ENCODE data around the gene ZNF791.

Gene ZNF791

DNA sequence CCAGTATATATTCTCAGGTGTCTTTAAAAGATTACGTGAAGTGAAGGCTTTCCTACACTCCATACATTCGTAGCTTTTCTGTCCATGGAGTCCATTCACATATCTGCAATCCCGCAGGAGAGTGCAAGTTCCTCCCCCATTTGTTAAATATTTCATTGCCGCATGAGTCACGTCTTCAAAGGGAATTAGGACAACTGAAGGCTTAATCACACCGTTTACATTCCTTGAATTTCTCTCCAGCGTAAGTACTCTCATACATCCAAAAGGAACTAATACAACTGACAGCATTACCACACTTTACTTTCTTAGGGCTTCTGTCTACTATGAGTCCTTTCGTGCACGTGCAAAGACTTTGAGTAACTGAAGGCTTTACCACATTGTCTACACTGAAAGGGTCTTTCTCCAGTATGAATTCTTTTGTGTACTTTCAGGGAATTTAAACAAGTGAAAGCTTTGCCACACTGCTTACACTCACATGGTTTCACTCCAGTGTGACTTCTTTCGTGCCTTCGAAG is 30.5 kb upstream of the ZNF791 start:
- no peaks in the 10 kb centered on the region for H3K4me1 ChIP-seq
- no peak overlapping the region for H3K4me3 ChIP-seq (ENCODE audit: low read depth, low read length)
- TF ChIP-seq, protein P1, sequence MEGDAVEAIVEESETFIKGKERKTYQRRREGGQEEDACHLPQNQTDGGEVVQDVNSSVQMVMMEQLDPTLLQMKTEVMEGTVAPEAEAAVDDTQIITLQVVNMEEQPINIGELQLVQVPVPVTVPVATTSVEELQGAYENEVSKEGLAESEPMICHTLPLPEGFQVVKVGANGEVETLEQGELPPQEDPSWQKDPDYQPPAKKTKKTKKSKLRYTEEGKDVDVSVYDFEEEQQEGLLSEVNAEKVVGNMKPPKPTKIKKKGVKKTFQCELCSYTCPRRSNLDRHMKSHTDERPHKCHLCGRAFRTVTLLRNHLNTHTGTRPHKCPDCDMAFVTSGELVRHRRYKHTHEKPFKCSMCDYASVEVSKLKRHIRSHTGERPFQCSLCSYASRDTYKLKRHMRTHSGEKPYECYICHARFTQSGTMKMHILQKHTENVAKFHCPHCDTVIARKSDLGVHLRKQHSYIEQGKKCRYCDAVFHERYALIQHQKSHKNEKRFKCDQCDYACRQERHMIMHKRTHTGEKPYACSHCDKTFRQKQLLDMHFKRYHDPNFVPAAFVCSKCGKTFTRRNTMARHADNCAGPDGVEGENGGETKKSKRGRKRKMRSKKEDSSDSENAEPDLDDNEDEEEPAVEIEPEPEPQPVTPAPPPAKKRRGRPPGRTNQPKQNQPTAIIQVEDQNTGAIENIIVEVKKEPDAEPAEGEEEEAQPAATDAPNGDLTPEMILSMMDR (IDR thresholded peaks at IDR 0.05; ENCODE audit: low read depth, low read length) = no peak
- H3K36me3 ChIP-seq = peaks cover 29% of the 10 kb centered on the region
- DNase-seq = no peak
- no peaks in the 10 kb centered on the region for H3K27me3 ChIP-seq
- H3K9me3 ChIP-seq = no peaks in the 10 kb centered on the region

DNA sequence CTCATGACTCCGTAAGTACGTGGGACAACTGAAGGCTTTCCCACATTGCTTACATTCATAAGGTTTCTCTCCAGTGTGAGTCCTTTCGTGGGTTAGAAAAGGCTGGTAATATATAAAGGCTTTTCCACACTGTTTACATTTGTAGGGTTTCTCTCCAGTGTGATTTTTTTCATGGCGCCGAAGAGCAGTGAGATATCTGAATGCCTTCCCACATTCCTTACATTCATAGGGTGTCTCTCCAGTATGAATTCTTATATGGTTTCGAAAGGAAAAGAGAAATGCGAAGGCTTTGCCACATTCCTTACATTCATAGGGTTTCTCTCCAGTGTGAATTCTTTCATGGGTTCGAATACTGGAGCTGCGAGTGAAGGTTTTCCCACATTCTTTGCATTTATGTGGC is 29.6 kb upstream of the ZNF791 start:
- no peak for DNase-seq
- Histone ChIP-seq H3K4me3 (ENCODE audit: low read depth, low read length) (no peak overlapping the region), H3K4me1 (no peaks in the 10 kb centered on the region), H3K27me3 (no peaks in the 10 kb centered on the region), H3K36me3 (peaks cover 29% of the 10 kb centered on the region), H3K9me3 (no peaks in the 10 kb centered on the region)
- TF ChIP-seq, protein P1 (IDR thresholded peaks at IDR 0.05; ENCODE audit: low read depth, low read length) = no peak

- Histone ChIP-seq H3K9me3 (no peaks in the 10 kb centered on the region), H3K4me1 (no peaks in the 10 kb centered on the region), H3K36me3 (no peaks in the 10 kb centered on the region), H3K4me3 (ENCODE audit: low read depth, low read length) (peak overlapping the region; percentile 74), H3K27me3 (no peaks in the 10 kb centered on the region)
- no peak for DNase-seq
- TF ChIP-seq, protein P1 (IDR thresholded peaks at IDR 0.05; ENCODE audit: low read depth, low read length) = no peak
These were observed 14.2 kb upstream of the ZNF791 start for GRCh38 chr19:12596485-12596884.

DNA sequence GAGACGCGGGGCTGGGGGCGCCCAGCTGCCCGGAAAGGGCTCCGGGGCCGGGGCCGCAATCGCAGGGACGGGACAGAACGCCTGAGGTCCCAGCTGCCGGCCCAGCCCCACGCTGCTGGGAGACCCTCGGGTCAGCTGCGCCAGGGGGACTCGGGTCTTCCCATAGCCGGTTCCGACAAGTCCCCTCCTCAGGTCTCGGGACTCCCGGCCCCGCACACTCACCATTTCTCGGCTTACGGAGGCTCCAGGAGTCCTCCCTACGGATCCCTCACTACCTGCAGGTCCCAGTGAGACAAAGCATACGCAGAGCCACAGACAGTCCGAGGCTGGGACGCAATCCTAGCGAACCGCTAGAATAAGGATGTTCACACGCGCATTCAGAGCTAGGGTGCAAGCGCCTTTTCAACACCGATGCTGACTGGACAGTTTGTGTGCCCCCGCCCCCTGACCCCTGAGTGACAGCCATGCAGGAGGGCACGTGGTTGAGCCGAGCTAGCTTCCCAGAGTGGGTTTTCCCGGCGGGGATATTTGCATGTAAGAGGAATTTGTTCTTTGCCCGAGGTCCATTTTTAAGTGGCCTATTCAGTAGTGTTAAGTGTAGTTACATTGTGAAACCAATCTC is 13.7 kb upstream of the ZNF791 start:
- no peaks in the 10 kb centered on the region for H3K36me3 ChIP-seq
- no peaks in the 10 kb centered on the region for H3K27me3 ChIP-seq
- no peaks in the 10 kb centered on the region for H3K4me1 ChIP-seq
- H3K4me3 ChIP-seq (ENCODE audit: low read depth, low read length) = peak overlapping the region; percentile 74
- H3K9me3 ChIP-seq = no peaks in the 10 kb centered on the region
- peak; percentile 72 for DNase-seq
- TF ChIP-seq, protein P1 (IDR thresholded peaks at IDR 0.05; ENCODE audit: low read depth, low read length) = no peak

GRCh38 chr19:12597594-12597993 is 13.1 kb upstream of the ZNF791 start:
- H3K4me3 ChIP-seq (ENCODE audit: low read depth, low read length) = peak overlapping the region; percentile 74
- H3K4me1 ChIP-seq = no peaks in the 10 kb centered on the region
- H3K9me3 ChIP-seq = no peaks in the 10 kb centered on the region
- TF ChIP-seq, protein P1 (IDR thresholded peaks at IDR 0.05; ENCODE audit: low read depth, low read length) = no peak
- no peaks in the 10 kb centered on the region for H3K36me3 ChIP-seq
- no peaks in the 10 kb centered on the region for H3K27me3 ChIP-seq
- DNase-seq = no peak

DNA sequence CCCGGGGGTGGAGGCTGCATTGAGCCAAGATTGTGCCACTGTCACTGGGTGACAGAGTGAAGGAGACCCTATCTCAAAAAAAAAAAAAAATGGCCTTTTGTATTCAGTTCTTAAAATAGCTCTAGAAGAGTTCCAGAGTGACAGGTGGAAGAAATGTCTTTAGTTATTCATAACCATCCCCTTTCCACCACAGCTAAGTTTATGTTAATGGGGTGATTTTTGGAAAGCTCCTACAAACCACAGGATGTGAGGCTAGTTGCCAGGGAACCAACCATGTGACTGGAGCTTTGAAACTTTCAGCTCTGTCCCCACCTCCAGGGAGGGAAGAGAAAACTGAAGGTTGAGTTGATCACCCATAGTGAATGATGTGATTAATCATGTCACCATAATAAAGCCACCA is 7.0 kb upstream of the ZNF791 start:
- H3K9me3 ChIP-seq = no peaks in the 10 kb centered on the region
- H3K36me3 ChIP-seq = no peaks in the 10 kb centered on the region; the same call in none of the 2 replicates
- DNase-seq = no peak
- H3K4me1 ChIP-seq = no peaks in the 10 kb centered on the region
- H3K4me3 ChIP-seq (ENCODE audit: low read depth, low read length) = no peak overlapping the region
- TF ChIP-seq, protein P1 (IDR thresholded peaks at IDR 0.05; ENCODE audit: low read depth, low read length) = no peak
- no peaks in the 10 kb centered on the region for H3K27me3 ChIP-seq
